ENCODE results near the gene PHLDB1.

GRCh38 chr11:118628432-118628831, 21.0 kb downstream of the PHLDB1 start:
- TF ChIP-seq REST (IDR thresholded peaks at IDR 0.05; ENCODE audit: low read depth) (no peak), POLR2AphosphoS5 (IDR thresholded peaks at IDR 0.05; ENCODE audit: low read depth, low read length) (no peak), CTCF (IDR thresholded peaks at IDR 0.05 in 2 of 3, conservative IDR thresholded peaks at IDR 0.05 in 1 of 3; ENCODE audit: borderline replicate concordance in 1 of 3, insufficient read depth in 1 of 3, low read depth in 2 of 3, low read length in 2 of 3) (no peak)

All from HCT116 (cell line).